Activated CD8-positive, alpha-beta memory T cell treated with anti-CD3 and anti-CD28 coated beads, Interleukin-2, amount 50 U/mL, for 24 hours (primary cell): ENCODE data around the gene TAX1BP3.

Experiments used
- DNase-seq: peaks from one replicate; pipeline ENCODE4 v3.0.0-alpha.2; 2020; ENCODE audit errors: extremely low read depth

Gene TAX1BP3

GRCh38 chr17:3626831-3627768, 41.3 kb downstream of the TAX1BP3 start:
- no peak for DNase-seq

DNA sequence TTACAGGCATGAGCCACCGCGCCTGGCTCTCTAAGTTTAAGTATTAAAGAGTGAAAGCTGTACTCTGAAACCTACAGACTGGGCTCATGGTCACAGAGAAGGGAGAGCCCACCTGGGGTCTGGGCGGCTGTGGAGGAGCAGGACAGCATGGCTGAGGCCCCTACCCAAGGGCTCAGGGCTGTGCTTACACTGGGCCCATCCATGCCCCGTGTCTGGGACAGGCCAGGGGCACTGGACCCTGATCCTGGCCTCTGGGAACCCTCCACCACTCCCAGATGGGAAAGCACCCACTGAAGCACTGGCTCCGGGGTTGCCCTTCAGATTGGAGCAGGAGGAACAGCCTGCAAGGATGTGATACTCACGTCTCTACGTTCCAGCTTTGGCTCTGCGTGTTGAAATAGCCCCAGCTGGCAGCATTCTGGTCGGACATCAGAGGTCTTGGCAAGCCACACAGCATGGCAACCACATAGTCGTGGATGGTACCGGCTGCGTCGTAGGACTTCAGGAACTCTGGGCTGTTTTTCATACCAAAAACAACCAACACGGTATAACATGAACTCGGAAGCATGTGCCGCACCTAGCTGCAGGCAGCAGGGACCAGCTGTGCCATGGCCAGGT, 45.3 kb downstream of the TAX1BP3 start:
- DNase-seq: no peak

DNA sequence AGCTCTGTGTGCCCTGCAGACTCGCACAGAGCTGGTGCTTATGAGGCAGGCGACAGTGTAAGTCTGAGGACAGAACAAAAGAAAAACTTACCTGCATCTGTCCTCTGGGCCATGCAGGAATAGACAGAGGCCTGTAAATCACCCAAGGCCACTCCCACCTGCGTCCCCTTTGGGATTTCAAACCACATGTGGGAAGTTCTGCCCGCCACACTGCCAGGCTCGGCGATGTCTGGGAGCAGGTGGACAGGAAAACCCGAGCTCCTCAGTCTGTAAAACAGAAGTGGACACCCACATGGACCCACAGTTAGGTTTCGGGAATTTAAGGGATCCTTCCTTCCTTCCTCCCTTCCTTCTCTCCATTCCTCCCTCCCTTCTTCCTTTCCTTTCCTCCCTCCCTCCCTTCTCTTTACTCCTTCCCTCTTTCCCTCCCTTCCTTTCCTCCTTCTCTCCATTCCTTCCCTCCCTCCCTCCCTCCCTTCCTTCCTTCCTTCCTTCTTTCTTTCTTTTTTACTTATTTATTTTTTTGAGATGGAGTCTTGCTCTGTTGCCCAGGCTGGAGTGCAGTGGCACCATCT, 47.1 kb downstream of the TAX1BP3 start:
- no peak for DNase-seq

GRCh38 chr17:3615160-3615870, 53.1 kb downstream of the TAX1BP3 start:
- no peak for DNase-seq

DNA sequence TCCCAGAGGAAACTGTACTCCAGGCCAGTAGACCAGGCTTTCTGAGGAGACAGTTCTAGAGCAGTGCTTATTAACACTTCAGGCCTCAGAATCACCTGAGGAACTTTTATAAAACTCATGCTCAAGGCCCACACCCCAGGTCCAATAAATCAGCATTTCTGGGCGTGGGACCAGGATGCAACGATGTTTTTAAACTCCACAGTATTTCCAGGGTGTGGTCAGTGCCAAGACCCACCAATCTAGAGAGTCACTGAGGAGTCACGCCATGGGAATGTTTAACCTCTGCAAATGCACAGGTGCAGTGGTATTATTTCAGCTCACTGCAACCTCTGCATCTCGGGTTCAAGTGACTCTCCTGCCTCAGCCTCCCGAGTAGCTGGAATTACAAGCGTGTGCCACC, 55.3 kb downstream of the TAX1BP3 start:
- DNase-seq: no peak
